CD4-positive, alpha-beta T cell treated with Interleukin-4 for 1 hour (primary cell): Measurements from ENCODE around the gene IQCK.
A peak's percentile ranks its signal among the peaks of the same experiment; 100 is the strongest.
"Not testable (repeated sequence)": the region's sequence is repeated elsewhere in the genome, so short reads cannot be mapped to it uniquely, and the experiment has no call there.

ENCODE experiments used
- DNase-seq, 2 donors: peaks; one replicate each; pipeline ENCODE4 v3.0.0-alpha.2; 2020 to 2022

IQCK gene

GRCh38 chr16:19760356-19761060 is 42.4 kb downstream of the IQCK start:
- no peak for DNase-seq

- DNase-seq, result no peak
These were observed 47.9 kb downstream of the IQCK start for GRCh38 chr16:19765860-19766553.

GRCh38 chr16:19766554-19766884 is 48.4 kb downstream of the IQCK start:
- no peak for DNase-seq

GRCh38 chr16:19766988-19767387 is 48.9 kb downstream of the IQCK start:
- DNase-seq, result no peak

- DNase-seq, result no peak
These were observed 49.4 kb downstream of the IQCK start for GRCh38 chr16:19767497-19767896.

GRCh38 chr16:19769239-19769638 is 51.2 kb downstream of the IQCK start:
- no peak for DNase-seq

GRCh38 chr16:19771040-19771439 is 53.0 kb downstream of the IQCK start:
- no peak for DNase-seq

GRCh38 chr16:19771796-19772195 is 53.7 kb downstream of the IQCK start:
- no peak for DNase-seq

GRCh38 chr16:19774024-19774423 is 56.0 kb downstream of the IQCK start:
- no peak for DNase-seq

GRCh38 chr16:19776147-19776546 is 58.1 kb downstream of the IQCK start:
- no peak for DNase-seq

GRCh38 chr16:19776565-19776964 is 58.5 kb downstream of the IQCK start:
- DNase-seq, result no peak

GRCh38 chr16:19780321-19780720 is 62.2 kb downstream of the IQCK start:
- no peak for DNase-seq

- DNase-seq, result no peak
These were observed 63.2 kb downstream of the IQCK start for GRCh38 chr16:19781226-19781625.

GRCh38 chr16:19783363-19784182 is 65.5 kb downstream of the IQCK start:
- no peak for DNase-seq

- no peak for DNase-seq
These were observed 66.2 kb downstream of the IQCK start for GRCh38 chr16:19784183-19784736.

- no peak for DNase-seq
These were observed 67.0 kb downstream of the IQCK start for GRCh38 chr16:19785081-19785480.

GRCh38 chr16:19785512-19786130 is 67.5 kb downstream of the IQCK start:
- DNase-seq, result no peak

- not testable (repeated sequence) for DNase-seq
These were observed 83.3 kb downstream of the IQCK start for GRCh38 chr16:19801369-19801768.

GRCh38 chr16:19801824-19802223 is 83.8 kb downstream of the IQCK start:
- DNase-seq, result not testable (repeated sequence)

GRCh38 chr16:19802612-19803011 is 84.5 kb downstream of the IQCK start:
- no peak for DNase-seq

GRCh38 chr16:19804538-19805323 is 86.7 kb downstream of the IQCK start:
- peak; percentile 29 to 51 for DNase-seq

GRCh38 chr16:19805459-19806162 is 87.5 kb downstream of the IQCK start:
- no peak for DNase-seq
